ENCODE results near the gene TGIF1.

TGIF1 gene

DNA sequence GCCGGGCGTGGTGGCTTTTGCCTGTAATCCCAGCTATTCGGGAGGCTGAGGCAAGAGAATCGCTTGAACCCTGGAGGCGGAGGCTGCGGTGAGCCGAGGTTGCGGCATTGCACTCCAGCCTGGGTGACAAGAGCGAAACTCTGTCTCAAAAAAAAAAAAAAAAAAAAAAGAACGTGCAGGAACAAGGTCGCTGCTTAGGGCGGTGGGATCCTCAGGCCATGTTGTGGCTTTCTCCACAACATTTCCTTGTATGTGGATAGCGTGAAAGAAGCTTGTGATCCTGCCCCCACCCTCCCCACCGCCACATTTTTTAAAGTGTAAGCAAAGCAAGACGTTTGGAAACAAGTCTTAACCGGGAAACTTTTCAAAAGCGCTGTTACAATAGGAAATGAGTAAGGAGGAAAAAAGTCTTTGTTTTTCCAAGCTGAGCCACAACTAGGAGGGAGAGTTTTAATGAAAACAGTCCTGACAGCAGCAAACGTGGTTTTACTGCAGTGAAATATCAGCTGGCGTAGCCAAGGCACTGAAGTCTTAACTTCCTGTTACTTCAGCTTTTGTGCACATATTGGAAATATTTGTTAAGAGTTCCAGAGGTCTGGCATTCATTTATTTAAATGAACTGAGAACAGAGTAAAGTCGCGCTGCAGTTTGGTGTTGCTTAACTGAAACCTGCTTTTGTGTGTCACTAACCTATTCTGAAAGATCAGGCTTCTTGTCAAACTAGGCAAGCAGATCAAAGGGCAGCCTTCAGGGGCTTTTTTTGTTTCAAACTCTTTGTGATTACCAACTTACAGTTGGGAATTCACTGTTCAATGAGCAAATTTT, 3.8 kb downstream of the TGIF1 start:
- ChIA-PET POLR2A (interaction anchor here (0.7 kb wide), 1 partner anchor 87 kb away, joined by 4 read pairs; no protein-coding TSS in a partner anchor), CTCF (interaction anchor here (0.8 to 4.1 kb wide), 26 partner anchors 9 to 212 kb away, joined by 3 to 23 read pairs (median 6); no protein-coding TSS in a partner anchor)
- no peak for DNase-seq (ENCODE audit: extremely low spot score)
- TF ChIP-seq, protein P1, sequence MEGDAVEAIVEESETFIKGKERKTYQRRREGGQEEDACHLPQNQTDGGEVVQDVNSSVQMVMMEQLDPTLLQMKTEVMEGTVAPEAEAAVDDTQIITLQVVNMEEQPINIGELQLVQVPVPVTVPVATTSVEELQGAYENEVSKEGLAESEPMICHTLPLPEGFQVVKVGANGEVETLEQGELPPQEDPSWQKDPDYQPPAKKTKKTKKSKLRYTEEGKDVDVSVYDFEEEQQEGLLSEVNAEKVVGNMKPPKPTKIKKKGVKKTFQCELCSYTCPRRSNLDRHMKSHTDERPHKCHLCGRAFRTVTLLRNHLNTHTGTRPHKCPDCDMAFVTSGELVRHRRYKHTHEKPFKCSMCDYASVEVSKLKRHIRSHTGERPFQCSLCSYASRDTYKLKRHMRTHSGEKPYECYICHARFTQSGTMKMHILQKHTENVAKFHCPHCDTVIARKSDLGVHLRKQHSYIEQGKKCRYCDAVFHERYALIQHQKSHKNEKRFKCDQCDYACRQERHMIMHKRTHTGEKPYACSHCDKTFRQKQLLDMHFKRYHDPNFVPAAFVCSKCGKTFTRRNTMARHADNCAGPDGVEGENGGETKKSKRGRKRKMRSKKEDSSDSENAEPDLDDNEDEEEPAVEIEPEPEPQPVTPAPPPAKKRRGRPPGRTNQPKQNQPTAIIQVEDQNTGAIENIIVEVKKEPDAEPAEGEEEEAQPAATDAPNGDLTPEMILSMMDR (IDR thresholded peaks at IDR 0.05; ENCODE audit: control extremely low read depth, extremely low read depth, low read depth, missing control alignments), result no peak

DNA sequence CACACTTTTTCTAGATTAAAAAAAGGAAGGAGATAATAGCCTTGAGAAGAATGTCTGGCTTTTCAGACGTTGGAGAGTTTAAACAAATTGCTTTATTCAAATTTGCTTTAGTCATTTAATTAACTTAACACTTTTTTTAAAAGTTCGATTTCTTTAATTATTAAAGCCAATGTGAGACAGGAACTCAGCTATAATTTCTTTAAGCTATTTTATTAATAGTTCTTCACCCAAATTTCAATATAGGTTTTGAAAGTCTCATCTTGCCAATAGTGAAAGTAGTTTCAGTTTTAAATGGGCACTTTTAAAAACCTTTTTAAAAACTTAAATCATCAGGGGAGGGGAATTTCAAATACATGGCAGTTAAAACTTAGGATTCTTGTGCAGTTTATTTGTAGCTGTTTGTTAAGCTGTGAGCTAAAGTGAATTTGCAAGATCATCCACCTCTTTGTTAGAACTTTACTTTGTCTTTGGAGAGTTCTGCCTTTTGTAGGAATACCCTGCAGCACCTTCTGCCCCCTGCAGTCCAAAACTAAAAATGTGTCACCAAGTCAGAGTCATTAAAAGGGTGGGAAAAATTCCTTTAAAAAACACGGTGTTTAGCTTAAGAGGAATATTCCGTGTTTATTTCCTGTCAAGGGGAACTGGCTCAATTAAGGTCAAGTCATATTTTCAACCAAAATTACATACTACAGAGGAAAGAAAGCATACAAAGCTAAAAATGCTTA, 4.6 kb downstream of the TGIF1 start:
- CTCF ChIA-PET, result interaction anchor here (0.7 to 4.1 kb wide), 32 partner anchors 8 to 521 kb away, joined by 3 to 23 read pairs (median 5); no protein-coding TSS in a partner anchor
- POLR2A ChIA-PET, result no interaction called here
- TF ChIP-seq, protein P1 (IDR thresholded peaks at IDR 0.05; ENCODE audit: control extremely low read depth, extremely low read depth, low read depth, missing control alignments), result peak; percentile 54
- DNase-seq (ENCODE audit: extremely low spot score), result peak; percentile 25

DNA sequence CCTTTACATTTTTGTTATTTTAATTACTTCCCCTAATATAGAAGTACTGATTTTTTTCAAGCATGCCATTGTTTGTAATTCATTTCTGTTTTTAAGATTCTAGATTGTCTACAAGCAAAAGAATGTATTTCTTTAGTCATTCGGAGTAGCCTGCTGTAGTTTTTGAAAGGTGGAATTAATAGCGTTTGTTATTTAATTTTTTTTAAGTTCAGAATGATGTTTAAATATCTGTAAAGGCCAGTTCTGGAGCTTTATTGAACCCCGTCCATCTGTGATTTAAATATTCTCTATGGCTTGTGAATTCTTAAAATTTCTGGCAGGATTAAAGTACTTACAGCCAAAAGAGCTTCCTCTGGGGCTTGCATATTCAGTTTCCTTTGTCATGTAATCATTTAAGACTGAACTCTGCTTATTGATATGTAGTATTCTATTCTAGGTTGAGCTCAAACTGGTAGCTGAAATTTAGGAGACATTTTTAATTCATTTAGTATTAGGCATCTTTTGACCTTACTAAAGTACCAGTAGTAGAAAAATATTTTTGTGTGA, 5.2 kb downstream of the TGIF1 start:
- DNase-seq (ENCODE audit: extremely low spot score), result no peak
- TF ChIP-seq, protein P1 (IDR thresholded peaks at IDR 0.05; ENCODE audit: control extremely low read depth, extremely low read depth, low read depth, missing control alignments), result no peak
- ChIA-PET CTCF (interaction anchor here (0.7 to 4.1 kb wide), 27 partner anchors 9 to 522 kb away, joined by 3 to 23 read pairs (median 5); no protein-coding TSS in a partner anchor), POLR2A (no interaction called here)

DNA sequence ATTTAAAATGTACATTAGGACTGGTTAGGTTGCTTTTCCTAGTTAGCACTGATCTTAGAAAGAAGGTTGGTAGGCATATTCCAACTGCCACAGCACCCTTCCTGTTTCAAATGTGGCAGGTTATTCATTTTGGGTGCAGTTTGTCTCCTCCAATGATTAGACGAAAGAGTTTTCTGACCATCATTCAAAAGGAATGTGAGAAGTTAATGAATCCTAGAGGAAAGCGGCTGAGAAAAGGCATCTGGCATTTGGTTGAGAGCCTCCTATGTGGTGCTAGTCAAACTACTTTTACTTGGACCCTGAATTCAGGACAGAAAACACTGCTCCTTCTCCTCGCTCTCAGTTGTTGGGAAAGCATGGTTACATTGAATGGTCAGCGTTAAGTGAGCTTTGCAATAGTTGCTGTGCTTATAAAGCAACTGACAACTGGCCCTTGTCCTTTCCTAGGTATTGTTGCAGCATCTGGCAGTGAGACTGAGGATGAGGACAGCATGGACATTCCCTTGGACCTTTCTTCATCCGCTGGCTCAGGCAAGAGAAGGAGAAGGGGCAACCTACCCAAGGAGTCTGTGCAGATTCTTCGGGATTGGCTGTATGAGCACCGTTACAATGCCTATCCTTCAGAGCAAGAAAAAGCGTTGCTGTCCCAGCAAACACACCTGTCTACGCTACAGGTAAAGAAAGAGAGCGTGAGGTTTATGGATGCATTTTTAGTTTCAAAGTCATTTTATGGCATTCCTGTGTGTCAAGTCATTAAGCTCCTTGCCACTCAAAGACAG, 6.1 kb downstream of the TGIF1 start:
- TF ChIP-seq, protein P1 (IDR thresholded peaks at IDR 0.05; ENCODE audit: control extremely low read depth, extremely low read depth, low read depth, missing control alignments), result no peak
- CTCF ChIA-PET, result interaction anchor here (1.0 to 3.5 kb wide), 16 partner anchors 9 to 210 kb away, joined by 3 to 17 read pairs (median 5); no protein-coding TSS in a partner anchor
- POLR2A ChIA-PET, result no interaction called here

DNA sequence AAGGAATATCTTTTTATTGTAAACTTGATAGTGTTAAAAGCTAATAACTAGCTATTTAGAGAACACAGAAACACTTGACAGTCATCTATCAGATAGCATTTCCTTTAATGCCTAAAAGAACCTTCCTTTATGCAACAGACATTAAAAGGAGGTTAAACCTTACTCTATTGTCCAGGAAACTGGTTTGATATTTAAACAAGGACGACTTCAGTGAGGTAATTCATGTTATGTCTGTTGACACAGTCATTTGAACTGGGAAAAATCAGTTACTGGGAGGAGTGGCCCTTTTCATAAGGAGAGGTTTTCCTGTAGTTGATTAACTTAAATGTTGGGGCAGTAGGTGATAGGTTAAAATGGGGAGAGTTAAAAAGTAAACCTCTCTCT, 6.7 kb downstream of the TGIF1 start:
- CTCF ChIA-PET, result interaction anchor here (1.1 to 3.0 kb wide), 8 partner anchors 9 to 209 kb away, joined by 3 to 13 read pairs (median 4); no protein-coding TSS in a partner anchor
- POLR2A ChIA-PET, result no interaction called here
- TF ChIP-seq, protein P1 (IDR thresholded peaks at IDR 0.05; ENCODE audit: control extremely low read depth, extremely low read depth, low read depth, missing control alignments), result no peak
- DNase-seq (ENCODE audit: extremely low spot score), result no peak

More for the DNA sequence above, 6.1 kb downstream of the TGIF1 start:
- DNase-seq (ENCODE audit: extremely low spot score), result no peak
